GM12878 (cell line): Measurements from ENCODE around the gene IFITM5. TPM values are rescaled to one million over a fixed set of nuclear protein-coding genes. Genes with fewer than 3 reads are reported as not detected.
A peak's percentile ranks its signal among the peaks of the same experiment; 100 is the strongest.

Source experiments
- CBX5 ChIP-seq: sonication (generic); IDR thresholded peaks from 2 replicates; pipeline ENCODE4 v1.6.1; 2016; ENCODE audit warnings: low read depth, moderate library complexity, mild to moderate bottlenecking, inconsistent platforms
- CHD1 ChIP-seq: IDR thresholded peaks from 2 replicates; pipeline ENCODE4 v1.6.1; 2012; ENCODE audit warnings: low read depth, low read length, improper control_type of control experiment
- E2F8 ChIP-seq: fragments of 450-650 bp; IDR thresholded peaks from 2 replicates; pipeline ENCODE4 v1.6.1; 2018; ENCODE audit warnings: mild to moderate bottlenecking, low read depth, moderate library complexity; ENCODE audit not compliant: partially characterized antibody
- EZH2 ChIP-seq: IDR thresholded peaks from 2 replicates; pipeline ENCODE4 v1.6.1; 2012; ENCODE audit warnings: low read depth, mild to moderate bottlenecking, control low read depth, inconsistent platforms, low read length, borderline replicate concordance; ENCODE audit not compliant: control insufficient read depth
- FOXK2 ChIP-seq: fragments of 450-650 bp; IDR thresholded peaks from 2 replicates; pipeline ENCODE4 v1.6.1; 2017; ENCODE audit warnings: mild to moderate bottlenecking, moderate library complexity
- HDGF ChIP-seq: fragments of 450-650 bp; IDR thresholded peaks from 2 replicates; pipeline ENCODE4 v1.6.1; 2016; ENCODE audit warnings: antibody characterized with exemption
- MYC ChIP-seq: IDR thresholded peaks from 2 replicates; pipeline ENCODE4 v1.6.1; 2011; ENCODE audit warnings: mild to moderate bottlenecking, low read length, moderate library complexity, inconsistent platforms; ENCODE audit not compliant: insufficient read depth, insufficient replicate concordance, insufficient read length, severe bottlenecking
- PAX8 ChIP-seq: fragments of 450-650 bp; IDR thresholded peaks from 2 replicates; pipeline ENCODE4 v1.6.1; 2017; ENCODE audit warnings: mild to moderate bottlenecking, moderate library complexity
- POLR2A ChIP-seq: IDR thresholded peaks from 2 replicates; pipeline ENCODE4 v1.6.1; 2011; ENCODE audit warnings: low read depth, mild to moderate bottlenecking, low read length
- SKIL ChIP-seq: fragments of 450-650 bp; IDR thresholded peaks from 2 replicates; pipeline ENCODE4 v1.6.1; 2017; ENCODE audit warnings: mild to moderate bottlenecking, low read depth, inconsistent platforms; ENCODE audit not compliant: poor library complexity, severe bottlenecking
- SP1 ChIP-seq: IDR thresholded peaks from one replicate; pipeline ENCODE4 v1.6.1; 2011; ENCODE audit warnings: low read depth, low read length
- TAF1 ChIP-seq: IDR thresholded peaks from 2 replicates; pipeline ENCODE4 v1.6.1; 2011; ENCODE audit warnings: mild to moderate bottlenecking, low read depth, low read length, borderline replicate concordance
- ZBTB4 ChIP-seq: fragments of 450-650 bp; formaldehyde crosslinking; IDR thresholded peaks from 2 replicates; pipeline ENCODE4 v1.4.0; 2022; ENCODE audit warnings: mild to moderate bottlenecking, moderate library complexity
- ZNF207 ChIP-seq: fragments of 450-650 bp; IDR thresholded peaks from 2 replicates; pipeline ENCODE4 v1.6.1; 2014; ENCODE audit warnings: antibody characterized with exemption, mild to moderate bottlenecking, borderline replicate concordance
- ZNF592 ChIP-seq: fragments of 450-650 bp; IDR thresholded peaks from 2 replicates; pipeline ENCODE4 v1.6.1; 2017; ENCODE audit warnings: mild to moderate bottlenecking, moderate library complexity
- polyA plus RNA-seq, 11 experiments: library from polyadenylated mRNA; depleted of rRNA in 4 of 11; unstranded in 6 of 11; stranded (reverse) in 5 of 11; fragments of >200 nt; fragmentation: Nextera tagmentation in 4 of 11; fragmentation: Illumina TruSeq in 1 of 11; extraction: Ambion mirVana in 4 of 11; extraction: Trizol in 1 of 11; gene quantifications; 1 replicate in 1 of 11; 2 replicates in 10 of 11; pipeline versions ENCODE4 v1.2.1 to v1.2.3, GENCODE V29; 2011 to 2016; ENCODE audit warnings: inconsistent platforms in 2 of 11, missing spikeins in 2 of 11, low read depth in 1 of 11
- total RNA-seq, 4 experiments: library from RNA; depleted of rRNA in 3 of 4; stranded (reverse); fragments of >200 nt in 3 of 4; fragmentation: Illumina TruSeq in 1 of 4; extraction: Trizol in 1 of 4; gene quantifications; 2 replicates each; pipeline versions ENCODE4 v1.2.1 to v1.2.3, GENCODE V29; 2013 to 2021

The IFITM5 gene
- total and polyA plus RNA-seq, 10 of the 15 experiments (the other 5 are each of a cell fraction or from before 2014, with no cell fraction given) = not detected

- no peak for TF ChIP-seq ZBTB4 (CRISPR knock-in tag)
- peak; percentile 78 for TF ChIP-seq SKIL
- no peak for TF ChIP-seq SP1
- peak; percentile 88 for TF ChIP-seq POLR2A
- TF ChIP-seq CHD1 = no peak
- no peak for TF ChIP-seq ZNF207
- TF ChIP-seq EZH2 = no peak
- TF ChIP-seq PAX8 = no peak
- TF ChIP-seq HDGF = peak; percentile 94
- peak; percentile 91 for TF ChIP-seq TAF1
- no peak for TF ChIP-seq MYC
- no peak for TF ChIP-seq ZNF592
- no peak for TF ChIP-seq CBX5
- no peak for TF ChIP-seq FOXK2
- TF ChIP-seq E2F8 = no peak
These were observed 14.6 kb upstream of the IFITM5 start, which contains the start of gene IFITM1 (continued) for GRCh38 chr11:313787-314553.
